Measurements from ENCODE around the gene NUP62. TPM values are rescaled to one million over a fixed set of nuclear protein-coding genes. Genes with fewer than 3 reads are reported as not detected.

The NUP62 gene
- total and polyA plus RNA-seq, 2 of the 8 experiments (the other 6 are each of a cell fraction or from before 2014, with no cell fraction given), result 50.0 to 107 TPM

GRCh38 chr19:49930483-49931011 lies 1.2 kb upstream of the NUP62 start:
- Histone ChIP-seq H3K18ac (ENCODE audit: extremely low read depth, low read length) (no peak overlapping the region), H3K4me2 (ENCODE audit: insufficient read depth in 1 of 2, low read depth in 2 of 2, low read length in 2 of 2) (peak overlapping the region; percentile 60 to 67), H3K9ac (replicated peaks in 1 of 4; ENCODE audit: extremely low read depth in 1 of 4, low read depth in 3 of 4, low read length in 3 of 4) (no peak overlapping the region), H3K4me3 (ENCODE audit: extremely low read depth in 1 of 4, insufficient read depth in 2 of 4, low read depth in 3 of 4, low read length in 4 of 4) (peak overlapping the region; percentile 23 to 90 (median 62); a peak in 7 of 8 replicates), H3K27ac (ENCODE audit: low read depth, low read length) (no peak overlapping the region), H3K4ac (replicated peaks; ENCODE audit: insufficient read length, low read depth, low read length) (no peak overlapping the region), H3K79me1 (ENCODE audit: low read depth, low read length) (peaks cover 8% of the 10 kb centered on the region), H3K4me1 (replicated peaks in 1 of 4; ENCODE audit: control insufficient read depth in 3 of 4, insufficient read depth in 4 of 4, low read length in 3 of 4) (peaks cover 0 to 5% (median under 1%) of the 10 kb centered on the region in 4 experiments; a peak in 3 of 7 replicates), H3K23ac (ENCODE audit: insufficient read length) (no peak overlapping the region), H3K36me3 (ENCODE audit: control insufficient read depth in 2 of 4, insufficient read depth in 4 of 4, low read length in 3 of 4) (peaks cover 9 to 17% (median 12%) of the 10 kb centered on the region in 4 experiments; a peak in 7 of 8 replicates), H2AFZ (ENCODE audit: low read length) (0 out of 2 replicates have a peak overlapping the region, but pooled peaks have one; percentile 55), H3K23me2 (ENCODE audit: low read depth, low read length) (peaks cover 9% of the 10 kb centered on the region), H3K27me3 (replicated peaks in 1 of 4; ENCODE audit: control insufficient read depth in 3 of 4, extremely low read depth in 1 of 4, insufficient read depth in 3 of 4, low read length in 3 of 4) (no peaks in the 10 kb centered on the region), H3K14ac (ENCODE audit: insufficient read length) (no peak overlapping the region), H2BK5ac (ENCODE audit: low read depth, low read length) (peak overlapping the region; percentile 71), H2AK5ac (ENCODE audit: low read depth, low read length) (no peak overlapping the region), H4K91ac (replicated peaks; ENCODE audit: insufficient read length, low read length) (no peak overlapping the region), H4K5ac (ENCODE audit: insufficient read length, low read depth, low read length) (no peak overlapping the region), H2BK15ac (ENCODE audit: low read length) (no peak overlapping the region; the same call in 1 of the 2 replicates), H2BK12ac (ENCODE audit: low read depth, low read length) (no peak overlapping the region), H3K9me3 (ENCODE audit: insufficient read depth in 2 of 2, low read depth in 1 of 2, low read length in 1 of 2) (no peaks in the 10 kb centered on the region), H4K20me1 (replicated peaks in 1 of 2; ENCODE audit: control insufficient read depth in 1 of 2, insufficient read depth in 2 of 2, low read length in 2 of 2) (peaks cover under 1 to 5% of the 10 kb centered on the region in 2 experiments), H3K56ac (replicated peaks; ENCODE audit: insufficient read length, low read depth, low read length) (no peak overlapping the region), H3K79me2 (ENCODE audit: control insufficient read depth in 1 of 2, insufficient read depth in 2 of 2, low read length in 2 of 2) (peaks cover 14 to 34% of the 10 kb centered on the region in 2 experiments), H2BK20ac (ENCODE audit: low read length) (no peak overlapping the region), H2BK120ac (replicated peaks; ENCODE audit: low read depth, low read length) (no peak overlapping the region), H4K8ac (ENCODE audit: extremely low read depth, insufficient read depth, low read length) (no peak overlapping the region; the same call in 1 of the 2 replicates)
- 61% methylated on average over 15 of the region's 15 CpGs; no CpG with 5 or more reads in 1 of the 2 experiments for WGBS, 2 experiments (ENCODE audit: extremely low coverage in 1 of 2, insufficient coverage in 1 of 2, insufficient read length in 1 of 2, insufficient replicate concordance in 2 of 2, low coverage in 1 of 2, low lambda C conversion rate in 2 of 2, missing lambda C conversion rate in 1 of 2)
- ChIA-PET POLR2A (ENCODE audit: partially characterized antibody) (interaction anchor here (0.6 to 15.1 kb wide), 28 partner anchors 8 to 164 kb away, joined by 3 to 373 read pairs (median 6); partner anchors contain the start of genes AKT1S1, FUZ, IL4I1 and PTOV1), CTCF (ENCODE audit: partially characterized antibody) (interaction anchor here (0.6 to 2.5 kb wide), 3 partner anchors 14 to 57 kb away, joined by 3 to 11 read pairs (median 7); no protein-coding TSS in a partner anchor)
- DNase-seq (ENCODE audit: low read depth in 1 of 2, low spot score in 2 of 2) (peak in 1 of 2 experiments; percentile 67), FAIRE-seq (no peak)
- TF ChIP-seq BRCA1 (IDR thresholded peaks at IDR 0.05; ENCODE audit: low read depth, low read length), result no peak
- no peak for TF ChIP-seq TEAD4 (IDR thresholded peaks at IDR 0.05; ENCODE audit: low read depth, low read length)
- no peak for TF ChIP-seq JUND (IDR thresholded peaks at IDR 0.05; ENCODE audit: low read length)
- TF ChIP-seq CTCF (IDR thresholded peaks at IDR 0.05; ENCODE audit: control extremely low read depth in 1 of 3, insufficient read depth in 1 of 3, low read depth in 1 of 3, low read length in 3 of 3), result no peak
- no peak for TF ChIP-seq MAFK (IDR thresholded peaks at IDR 0.05; ENCODE audit: low read depth, low read length)
- TF ChIP-seq YY1 (IDR thresholded peaks at IDR 0.05; ENCODE audit: low read depth, low read length), result no peak
- TF ChIP-seq TBP (IDR thresholded peaks at IDR 0.05; ENCODE audit: low read depth, low read length), result no peak
- no peak for TF ChIP-seq GABPA (IDR thresholded peaks at IDR 0.05; ENCODE audit: borderline replicate concordance, insufficient read depth, low read length)
- no peak for TF ChIP-seq KDM4A (IDR thresholded peaks at IDR 0.05; ENCODE audit: low read depth, low read length, severe bottlenecking)
- no peak for TF ChIP-seq RAD21 (IDR thresholded peaks at IDR 0.05 in 1 of 2, conservative IDR thresholded peaks at IDR 0.05 in 1 of 2; ENCODE audit: low read depth in 2 of 2, low read length in 2 of 2)

All from H1 (cell line).